Measurements from ENCODE around the gene SUPT3H.

The SUPT3H gene

DNA sequence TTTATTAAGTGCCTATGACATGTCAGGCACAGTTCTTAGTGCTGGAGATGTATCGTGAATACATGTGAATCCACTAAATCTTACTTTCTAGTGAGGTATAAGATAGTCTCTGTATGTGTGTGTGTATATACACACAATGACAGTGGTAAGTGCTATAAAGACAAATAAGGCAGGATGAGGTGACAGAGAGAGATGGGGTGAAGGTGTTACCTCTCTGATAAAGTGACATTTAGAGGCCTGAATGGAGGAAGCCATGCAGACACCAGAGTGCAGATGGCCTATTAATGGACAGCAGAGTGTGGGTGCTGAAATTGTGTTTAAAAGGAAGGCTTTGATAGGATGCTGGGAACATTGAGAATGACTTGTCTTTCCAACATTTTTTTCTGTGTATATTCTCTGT is 535.9 kb downstream of the SUPT3H start:
- Histone ChIP-seq H2AK5ac (ENCODE audit: low read length) (no peak overlapping the region), H3K14ac (ENCODE audit: low read length) (no peak overlapping the region), H3K79me1 (ENCODE audit: low read length) (no peaks in the 10 kb centered on the region), H3K23ac (ENCODE audit: low read length) (no peak overlapping the region), H3K27ac (ENCODE audit: low read depth, low read length) (no peak overlapping the region), H3K36me3 (ENCODE audit: control insufficient read depth in 1 of 2, insufficient read depth in 2 of 2, low read length in 2 of 2) (no peaks in the 10 kb centered on the region), H2BK12ac (ENCODE audit: low read length) (no peak overlapping the region), H3K4me2 (ENCODE audit: low read length) (no peak overlapping the region), H3K4ac (ENCODE audit: low read depth, low read length) (no peak overlapping the region), H4K12ac (ENCODE audit: low read depth, low read length) (no peak overlapping the region), H4K91ac (ENCODE audit: low read depth, low read length) (no peak overlapping the region), H3K9me3 (ENCODE audit: insufficient read depth, low read depth, low read length) (no peaks in the 10 kb centered on the region), H3K4me1 (ENCODE audit: control insufficient read depth in 1 of 2, insufficient read depth in 2 of 2, low read length in 2 of 2) (no peaks in the 10 kb centered on the region), H3K27me3 (ENCODE audit: insufficient read depth, low read length) (no peaks in the 10 kb centered on the region), H2BK5ac (ENCODE audit: low read depth, low read length, poor library complexity) (no peak overlapping the region), H3K18ac (ENCODE audit: low read length) (no peak overlapping the region), H4K8ac (ENCODE audit: low read depth, low read length) (no peak overlapping the region), H2BK120ac (ENCODE audit: insufficient read depth, low read length, poor library complexity) (no peak overlapping the region), H3K79me2 (ENCODE audit: control insufficient read depth, insufficient read depth, low read length, poor library complexity) (no peaks in the 10 kb centered on the region), H3K4me3 (ENCODE audit: low read depth, low read length) (no peak overlapping the region), H2AFZ (ENCODE audit: insufficient read depth, low read length, poor library complexity) (no peak overlapping the region), H3K9ac (ENCODE audit: low read length) (no peak overlapping the region)
- WGBS (ENCODE audit: extremely low coverage, insufficient coverage, insufficient read length) = no CpG with 5 or more reads among the region's 1 CpG
- DNase-seq = no peak

DNA sequence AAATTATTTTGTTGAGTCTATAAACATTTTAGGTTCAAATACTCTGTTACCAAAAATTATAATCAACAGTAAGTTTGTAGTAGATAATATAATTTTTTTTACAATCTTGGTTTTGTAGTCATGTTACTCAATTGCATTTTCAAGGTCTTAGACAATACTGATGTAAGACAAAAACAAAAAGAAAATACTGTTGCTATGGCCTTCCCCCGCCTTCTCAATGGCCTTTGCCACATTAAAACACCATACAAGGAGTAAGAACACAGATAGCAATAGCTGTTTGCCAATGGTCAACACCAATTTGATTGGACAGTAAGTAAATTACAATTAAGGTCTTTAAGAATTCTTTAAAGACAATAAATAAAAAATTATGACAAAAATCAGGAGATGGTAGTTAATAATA is 540.0 kb downstream of the SUPT3H start:
- Histone ChIP-seq H4K8ac (ENCODE audit: low read depth, low read length) (no peak overlapping the region), H3K79me1 (ENCODE audit: low read length) (no peaks in the 10 kb centered on the region), H3K14ac (ENCODE audit: low read length) (no peak overlapping the region), H2BK120ac (ENCODE audit: insufficient read depth, low read length, poor library complexity) (no peak overlapping the region), H3K4me1 (ENCODE audit: control insufficient read depth in 1 of 2, insufficient read depth in 2 of 2, low read length in 2 of 2) (no peaks in the 10 kb centered on the region), H3K9ac (ENCODE audit: low read length) (no peak overlapping the region), H3K4ac (ENCODE audit: low read depth, low read length) (no peak overlapping the region), H3K27me3 (ENCODE audit: insufficient read depth, low read length) (no peaks in the 10 kb centered on the region), H2BK12ac (ENCODE audit: low read length) (no peak overlapping the region), H2AFZ (ENCODE audit: insufficient read depth, low read length, poor library complexity) (no peak overlapping the region), H4K91ac (ENCODE audit: low read depth, low read length) (no peak overlapping the region), H3K27ac (ENCODE audit: low read depth, low read length) (no peak overlapping the region), H3K79me2 (ENCODE audit: control insufficient read depth, insufficient read depth, low read length, poor library complexity) (no peaks in the 10 kb centered on the region), H3K9me3 (ENCODE audit: insufficient read depth, low read depth, low read length) (no peaks in the 10 kb centered on the region), H2BK5ac (ENCODE audit: low read depth, low read length, poor library complexity) (no peak overlapping the region), H3K23ac (ENCODE audit: low read length) (no peak overlapping the region), H3K18ac (ENCODE audit: low read length) (no peak overlapping the region), H4K12ac (ENCODE audit: low read depth, low read length) (no peak overlapping the region), H2AK5ac (ENCODE audit: low read length) (no peak overlapping the region), H3K4me2 (ENCODE audit: low read length) (no peak overlapping the region), H3K36me3 (ENCODE audit: control insufficient read depth in 1 of 2, insufficient read depth in 2 of 2, low read length in 2 of 2) (no peaks in the 10 kb centered on the region), H3K4me3 (ENCODE audit: low read depth, low read length) (no peak overlapping the region)
- peak; percentile 44 to 77 for DNase-seq
- no CpG with 5 or more reads among the region's 1 CpG for WGBS (ENCODE audit: extremely low coverage, insufficient coverage, insufficient read length)

DNA sequence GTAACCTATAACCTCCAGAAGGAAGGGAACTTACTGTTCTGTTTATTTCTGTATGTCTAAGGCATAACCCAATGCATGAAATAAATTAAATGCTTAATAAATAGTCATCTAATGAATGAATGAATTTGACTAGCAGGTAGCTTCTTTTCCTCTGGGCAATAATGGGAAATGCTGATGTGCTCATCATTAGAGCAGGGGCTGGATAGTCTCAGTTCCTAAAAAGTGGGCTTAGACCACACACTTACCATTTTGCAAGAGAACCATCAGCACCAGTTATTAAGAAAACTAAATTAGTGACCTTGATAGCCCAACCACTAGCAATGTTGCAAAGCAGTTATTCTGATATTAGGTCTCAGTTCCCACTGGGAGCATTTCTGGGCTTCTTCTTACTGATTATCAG is 540.5 kb downstream of the SUPT3H start:
- Histone ChIP-seq H3K79me1 (ENCODE audit: low read length) (no peaks in the 10 kb centered on the region), H3K27me3 (ENCODE audit: insufficient read depth, low read length) (no peaks in the 10 kb centered on the region), H2BK5ac (ENCODE audit: low read depth, low read length, poor library complexity) (no peak overlapping the region), H3K9ac (ENCODE audit: low read length) (no peak overlapping the region), H3K4me3 (ENCODE audit: low read depth, low read length) (no peak overlapping the region), H3K27ac (ENCODE audit: low read depth, low read length) (no peak overlapping the region), H3K4ac (ENCODE audit: low read depth, low read length) (no peak overlapping the region), H3K4me2 (ENCODE audit: low read length) (no peak overlapping the region), H3K18ac (ENCODE audit: low read length) (no peak overlapping the region), H4K91ac (ENCODE audit: low read depth, low read length) (no peak overlapping the region), H3K4me1 (ENCODE audit: control insufficient read depth in 1 of 2, insufficient read depth in 2 of 2, low read length in 2 of 2) (no peaks in the 10 kb centered on the region), H2BK120ac (ENCODE audit: insufficient read depth, low read length, poor library complexity) (no peak overlapping the region), H3K9me3 (ENCODE audit: insufficient read depth, low read depth, low read length) (no peaks in the 10 kb centered on the region), H3K79me2 (ENCODE audit: control insufficient read depth, insufficient read depth, low read length, poor library complexity) (no peaks in the 10 kb centered on the region), H4K12ac (ENCODE audit: low read depth, low read length) (no peak overlapping the region), H2AK5ac (ENCODE audit: low read length) (no peak overlapping the region), H4K8ac (ENCODE audit: low read depth, low read length) (no peak overlapping the region), H3K14ac (ENCODE audit: low read length) (no peak overlapping the region), H3K23ac (ENCODE audit: low read length) (no peak overlapping the region), H2AFZ (ENCODE audit: insufficient read depth, low read length, poor library complexity) (no peak overlapping the region), H2BK12ac (ENCODE audit: low read length) (no peak overlapping the region), H3K36me3 (ENCODE audit: control insufficient read depth in 1 of 2, insufficient read depth in 2 of 2, low read length in 2 of 2) (no peaks in the 10 kb centered on the region)
- DNase-seq = no peak

DNA sequence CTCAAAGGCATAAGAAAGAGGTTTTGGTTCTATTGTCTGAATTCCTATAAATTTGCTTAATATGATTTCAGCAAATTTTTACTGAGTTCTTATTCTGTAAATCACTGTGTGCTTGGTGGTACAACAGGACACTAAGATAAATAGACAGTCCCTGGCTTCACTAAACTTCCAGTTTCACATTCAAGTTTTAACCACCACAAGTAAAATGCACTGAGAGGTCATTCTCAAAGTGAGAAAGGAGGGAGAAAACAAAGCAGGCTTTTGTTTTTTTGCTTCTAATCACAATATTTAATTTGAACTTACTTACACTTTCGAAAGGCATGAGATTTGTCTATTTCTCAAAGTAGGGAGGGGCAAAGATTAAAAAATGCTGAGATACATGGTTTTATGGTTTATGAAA is 544.5 kb downstream of the SUPT3H start:
- H3K4ac ChIP-seq (ENCODE audit: low read depth, low read length) = no peak overlapping the region
- H2AK5ac ChIP-seq (ENCODE audit: low read length) = no peak overlapping the region
- H3K79me2 ChIP-seq (ENCODE audit: control insufficient read depth, insufficient read depth, low read length, poor library complexity) = no peaks in the 10 kb centered on the region
- H3K4me3 ChIP-seq (ENCODE audit: low read depth, low read length) = no peak overlapping the region
- no peak overlapping the region for H4K91ac ChIP-seq (ENCODE audit: low read depth, low read length)
- no peaks in the 10 kb centered on the region for H3K9me3 ChIP-seq (ENCODE audit: insufficient read depth, low read depth, low read length)
- H3K9ac ChIP-seq (ENCODE audit: low read length) = no peak overlapping the region
- H2AFZ ChIP-seq (ENCODE audit: insufficient read depth, low read length, poor library complexity) = no peak overlapping the region
- WGBS (ENCODE audit: extremely low coverage, insufficient coverage, insufficient read length) = no CpG with 5 or more reads among the region's 1 CpG
- no peak overlapping the region for H4K12ac ChIP-seq (ENCODE audit: low read depth, low read length)
- DNase-seq = no peak
- no peak overlapping the region for H3K27ac ChIP-seq (ENCODE audit: low read depth, low read length)
- no peaks in the 10 kb centered on the region for H3K27me3 ChIP-seq (ENCODE audit: insufficient read depth, low read length)
- H3K23ac ChIP-seq (ENCODE audit: low read length) = no peak overlapping the region
- H3K79me1 ChIP-seq (ENCODE audit: low read length) = no peaks in the 10 kb centered on the region
- H2BK5ac ChIP-seq (ENCODE audit: low read depth, low read length, poor library complexity) = no peak overlapping the region
- peaks cover 0 to 5% of the 10 kb centered on the region in 2 experiments for H3K4me1 ChIP-seq (ENCODE audit: control insufficient read depth in 1 of 2, insufficient read depth in 2 of 2, low read length in 2 of 2)
- no peak overlapping the region for H3K4me2 ChIP-seq (ENCODE audit: low read length)
- H4K8ac ChIP-seq (ENCODE audit: low read depth, low read length) = no peak overlapping the region
- no peak overlapping the region for H2BK120ac ChIP-seq (ENCODE audit: insufficient read depth, low read length, poor library complexity)
- no peak overlapping the region for H2BK12ac ChIP-seq (ENCODE audit: low read length)
- H3K18ac ChIP-seq (ENCODE audit: low read length) = no peak overlapping the region
- no peaks in the 10 kb centered on the region for H3K36me3 ChIP-seq (ENCODE audit: control insufficient read depth in 1 of 2, insufficient read depth in 2 of 2, low read length in 2 of 2)
- H3K14ac ChIP-seq (ENCODE audit: low read length) = no peak overlapping the region

Data from trophoblast cell (in vitro differentiated cells and primary cell).